Measurements from ENCODE around the gene SF3B1. TPM values are rescaled to one million over a fixed set of nuclear protein-coding genes. Genes with fewer than 3 reads are reported as not detected.
A peak's percentile ranks its signal among the peaks of the same experiment; 100 is the strongest.

Gene SF3B1
- total RNA-seq, 4 donors from 2014 or later, result 137 to 297 (median 158) TPM

GRCh38 chr2:197477797-197478196 is 43.0 kb upstream of the SF3B1 start:
- DNase-seq (no peak), ATAC-seq (no peak)
- Histone ChIP-seq H3K27me3 (no peaks in the 10 kb centered on the region), H3K4me1 (no peaks in the 10 kb centered on the region), H3K36me3 (peaks cover 2 to 56% of the 10 kb centered on the region in 2 donors), H3K4me3 (no peak overlapping the region), H3K27ac (no peak overlapping the region), H3K9me3 (no peaks in the 10 kb centered on the region)
- in situ Hi-C loops (cut with MboI; ENCODE audit: low sequenced_read_pairs in 4 of 4) (no loop called here), intact Hi-C loops (cut with DNase I; ENCODE audit: low total_unique reads) (no loop called here)
- TF ChIP-seq POLR2A (IDR thresholded peaks at IDR 0.05) (no peak), CTCF (IDR thresholded peaks at IDR 0.05 in 4 of 5, conservative IDR thresholded peaks at IDR 0.05 in 1 of 5) (no peak)

GRCh38 chr2:197472166-197472565 is 37.3 kb upstream of the SF3B1 start:
- DNase-seq (no peak), ATAC-seq (no peak)
- H3K4me3 ChIP-seq, result no peak overlapping the region
- H3K27ac ChIP-seq, result no peak overlapping the region
- H3K36me3 ChIP-seq, result peaks cover 2 to 96% of the 10 kb centered on the region in 2 donors
- intact Hi-C loops (cut with DNase I; ENCODE audit: low total_unique reads), result no loop called here
- TF ChIP-seq POLR2A (IDR thresholded peaks at IDR 0.05) (no peak), CTCF (IDR thresholded peaks at IDR 0.05 in 4 of 5, conservative IDR thresholded peaks at IDR 0.05 in 1 of 5) (no peak)
- in situ Hi-C loops (cut with MboI; ENCODE audit: low sequenced_read_pairs in 4 of 4), result no loop called here
- H3K4me1 ChIP-seq, result no peaks in the 10 kb centered on the region
- no peaks in the 10 kb centered on the region for H3K27me3 ChIP-seq
- H3K9me3 ChIP-seq, result no peaks in the 10 kb centered on the region

- Histone ChIP-seq H3K27me3 (no peaks in the 10 kb centered on the region), H3K4me1 (peaks cover 4 to 8% of the 10 kb centered on the region in 2 donors), H3K4me3 (no peak overlapping the region), H3K36me3 (peaks cover 0 to 52% of the 10 kb centered on the region in 2 donors), H3K9me3 (no peaks in the 10 kb centered on the region), H3K27ac (no peak overlapping the region)
- no peak for ATAC-seq
- intact Hi-C loops (cut with DNase I; ENCODE audit: low total_unique reads), result no loop called here
- DNase-seq, result no peak
- TF ChIP-seq POLR2A (IDR thresholded peaks at IDR 0.05) (no peak), CTCF (IDR thresholded peaks at IDR 0.05 in 4 of 5, conservative IDR thresholded peaks at IDR 0.05 in 1 of 5) (no peak)
- in situ Hi-C loops (cut with MboI; ENCODE audit: low sequenced_read_pairs in 4 of 4), result no loop called here
Measured at GRCh38 chr2:197464175-197464574, 29.3 kb upstream of the SF3B1 start.

GRCh38 chr2:197461057-197461456 is 26.2 kb upstream of the SF3B1 start:
- intact Hi-C loops (cut with DNase I; ENCODE audit: low total_unique reads), result no loop called here
- H3K27me3 ChIP-seq, result no peaks in the 10 kb centered on the region
- ATAC-seq (peak in 1 of 2 donors; percentile 30), DNase-seq (no peak)
- peaks cover 0 to 25% of the 10 kb centered on the region in 2 donors for H3K36me3 ChIP-seq
- H3K27ac ChIP-seq, result no peak overlapping the region
- no peak for TF ChIP-seq POLR2A (IDR thresholded peaks at IDR 0.05)
- no peak for TF ChIP-seq CTCF (IDR thresholded peaks at IDR 0.05 in 4 of 5, conservative IDR thresholded peaks at IDR 0.05 in 1 of 5)
- in situ Hi-C loops (cut with MboI; ENCODE audit: low sequenced_read_pairs in 4 of 4), result no loop called here
- peaks cover 9 to 10% of the 10 kb centered on the region in 2 donors for H3K4me1 ChIP-seq
- H3K9me3 ChIP-seq, result no peaks in the 10 kb centered on the region
- H3K4me3 ChIP-seq, result no peak overlapping the region

- in situ Hi-C loops (cut with MboI; ENCODE audit: low sequenced_read_pairs in 4 of 4), result no loop called here
- H3K36me3 ChIP-seq, result peaks cover 0 to 21% of the 10 kb centered on the region in 2 donors
- no peak for DNase-seq
- H3K27me3 ChIP-seq, result no peaks in the 10 kb centered on the region
- intact Hi-C loops (cut with DNase I; ENCODE audit: low total_unique reads), result no loop called here
- no peak overlapping the region for H3K27ac ChIP-seq
- no peak for ATAC-seq
- no peak overlapping the region for H3K4me3 ChIP-seq
- TF ChIP-seq CTCF (IDR thresholded peaks at IDR 0.05 in 4 of 5, conservative IDR thresholded peaks at IDR 0.05 in 1 of 5) (no peak), POLR2A (IDR thresholded peaks at IDR 0.05) (no peak)
- H3K4me1 ChIP-seq, result peaks cover 9 to 10% of the 10 kb centered on the region in 2 donors
- H3K9me3 ChIP-seq, result no peaks in the 10 kb centered on the region
Measured at GRCh38 chr2:197460649-197461048, 25.8 kb upstream of the SF3B1 start.

All from gastrocnemius medialis (tissue), 4 donors.